Activated CD8-positive, alpha-beta memory T cell treated with anti-CD3 and anti-CD28 coated beads, Interleukin-2, amount 50 U/mL, for 24 hours (primary cell): ENCODE results near the gene S100A4.
"Not testable (repeated sequence)": the region's sequence is repeated elsewhere in the genome, so short reads cannot be mapped to it uniquely, and the experiment has no call there.

Experiments
- DNase-seq: peaks from one replicate; pipeline ENCODE4 v3.0.0-alpha.2; 2020; ENCODE audit errors: extremely low read depth

S100A4 gene

DNA sequence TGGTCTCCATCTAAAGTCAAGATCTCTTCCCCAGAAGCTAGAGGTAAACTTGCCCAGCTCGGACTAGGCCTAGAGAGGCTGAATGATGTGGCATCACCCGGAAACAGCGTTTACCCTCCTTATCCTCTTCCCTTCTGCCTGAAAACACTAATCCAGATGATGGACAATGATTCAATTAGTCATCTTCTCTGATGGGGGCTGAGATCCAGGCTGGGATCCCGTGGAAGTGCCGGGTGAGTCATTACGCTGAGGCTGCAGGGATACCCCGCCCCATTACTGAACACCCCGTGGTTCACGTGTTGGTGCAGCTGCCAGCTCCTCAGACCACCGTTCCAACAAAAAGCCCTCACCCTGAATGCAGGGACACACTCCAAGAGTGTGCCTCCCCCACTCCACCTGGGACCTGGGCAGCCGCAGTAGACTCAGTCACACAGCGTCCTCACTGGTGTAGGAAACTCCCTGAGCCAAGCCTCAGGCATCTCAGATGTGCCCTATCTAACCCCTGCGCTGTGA is 11.9 kb downstream of the S100A4 start:
- no peak for DNase-seq

DNA sequence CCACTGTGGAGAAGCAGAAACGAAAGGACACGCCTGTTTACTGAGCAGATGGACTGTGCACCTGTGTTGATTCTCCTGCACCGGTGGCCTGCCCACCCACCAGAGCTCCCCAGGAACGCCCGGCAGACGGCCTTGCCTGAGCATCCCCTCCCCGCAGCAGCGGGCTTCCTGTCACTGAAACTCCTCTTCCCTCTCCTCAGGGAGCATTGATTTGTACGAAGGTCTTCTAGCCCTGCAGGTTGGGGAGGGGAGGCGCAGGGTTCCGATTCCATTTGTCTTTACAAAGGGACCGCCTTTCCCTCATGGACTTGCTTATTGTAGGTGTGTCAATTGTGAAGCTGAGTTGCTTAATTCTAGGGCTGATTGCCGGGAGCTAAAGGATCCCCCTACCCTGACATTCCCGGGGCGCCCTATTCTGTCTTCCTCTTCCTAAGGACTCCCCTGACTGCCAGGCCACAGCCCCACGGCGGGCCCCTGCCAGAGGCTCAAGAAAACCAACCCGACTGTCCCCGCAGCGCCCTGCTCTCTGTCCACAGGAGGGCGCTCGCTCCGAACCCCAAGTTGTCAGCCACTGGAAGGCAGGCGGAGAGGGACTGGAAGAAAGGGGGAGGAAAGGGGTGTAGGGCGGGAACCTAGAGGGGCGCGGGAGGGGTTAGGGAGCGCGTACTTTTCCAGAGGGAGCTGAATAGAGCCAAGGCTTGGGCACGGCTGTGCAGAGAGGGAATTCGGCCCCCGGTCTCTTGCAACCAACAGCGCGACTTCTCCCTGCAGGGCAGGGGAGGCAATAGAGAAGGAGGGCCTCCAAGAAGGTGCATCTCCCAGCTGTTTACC is 12.6 kb downstream of the S100A4 start:
- no peak for DNase-seq

DNA sequence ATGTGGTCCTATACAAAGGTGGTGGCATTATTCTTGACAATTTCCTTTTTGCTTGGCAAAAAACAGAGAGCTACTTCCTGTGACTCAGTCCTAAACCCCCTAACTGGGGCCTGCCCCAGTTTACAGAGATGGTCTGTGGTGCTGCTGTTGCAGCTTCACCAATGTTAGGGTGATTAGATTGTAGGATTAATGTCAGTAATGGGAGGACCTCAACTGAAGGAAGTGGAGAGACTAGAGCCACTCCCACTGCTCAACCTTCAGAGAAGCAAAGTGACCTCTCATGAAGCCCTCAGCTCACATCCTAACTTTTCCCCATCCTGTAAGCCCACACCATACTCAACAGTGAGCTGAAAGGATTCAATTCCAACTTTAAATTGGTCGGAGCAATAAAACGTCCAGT is 13.4 kb downstream of the S100A4 start:
- no peak for DNase-seq

DNA sequence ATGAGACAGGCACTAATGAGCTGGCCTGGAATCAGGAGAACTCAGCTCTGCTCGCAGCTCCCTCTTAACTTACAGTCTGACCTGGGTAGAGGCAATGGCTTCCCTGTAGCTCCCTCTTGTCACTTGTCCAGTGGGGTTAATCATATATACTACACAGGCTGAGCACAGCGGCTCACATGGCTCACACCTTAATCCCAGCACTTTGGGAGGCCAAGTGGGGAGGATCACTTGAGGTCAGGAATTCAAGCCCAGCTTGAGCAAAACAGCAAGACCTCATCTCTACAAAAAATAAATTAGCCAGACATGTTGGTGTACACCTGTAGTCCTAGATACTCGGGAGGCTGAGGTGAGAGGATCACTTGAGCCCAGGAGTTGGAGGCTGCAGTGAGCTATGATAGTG is 14.0 kb downstream of the S100A4 start:
- DNase-seq, result no peak

DNA sequence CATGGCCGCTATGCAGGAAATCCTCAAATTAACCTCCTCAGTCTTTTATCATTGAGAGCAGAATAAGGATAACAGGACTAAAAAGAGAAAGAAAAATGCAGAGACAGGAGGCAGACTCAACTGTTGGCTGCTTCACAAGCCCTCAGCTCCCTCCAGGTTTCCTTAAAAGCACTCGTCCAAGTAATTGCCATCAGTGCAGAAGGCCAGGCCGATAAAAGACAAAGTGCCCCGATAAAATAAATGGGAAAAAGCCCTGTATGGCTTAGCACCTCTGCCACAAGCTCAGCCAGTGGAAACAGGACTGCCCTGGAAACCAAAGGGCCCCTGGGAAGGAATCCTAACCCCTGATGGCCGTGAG is 17.9 kb downstream of the S100A4 start:
- DNase-seq, result no peak

DNA sequence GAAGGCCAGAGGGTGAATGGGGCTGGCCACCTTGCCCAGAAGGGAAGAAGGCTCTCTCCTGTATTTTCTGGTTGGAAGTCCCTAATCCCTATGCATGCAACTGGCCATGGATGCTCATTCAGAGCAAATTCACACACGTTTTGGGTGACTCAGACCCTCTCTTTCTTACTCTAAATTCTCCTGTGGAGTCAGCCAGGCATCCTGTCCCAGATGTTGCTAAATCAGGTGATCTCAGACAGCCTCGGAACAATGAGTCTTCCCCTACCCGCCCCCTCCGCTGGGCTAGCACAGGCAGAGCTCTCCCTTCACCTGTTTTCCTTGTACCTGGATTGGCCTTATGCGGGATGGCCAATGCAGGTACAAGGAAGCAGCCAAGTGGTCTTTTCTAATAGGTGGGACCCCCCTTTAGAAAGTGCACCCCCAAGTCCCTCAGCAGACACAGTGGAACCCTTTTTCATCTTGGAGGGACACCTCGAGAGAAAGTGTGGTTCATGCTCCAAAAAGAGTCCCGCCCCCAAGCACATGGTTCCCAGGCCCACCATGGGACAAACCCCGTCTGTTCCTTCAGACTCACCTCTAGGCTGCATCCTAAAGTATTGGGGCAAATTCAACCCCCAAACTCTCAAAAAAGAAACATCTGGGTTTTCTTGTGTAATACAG is 18.5 kb downstream of the S100A4 start:
- no peak for DNase-seq

DNA sequence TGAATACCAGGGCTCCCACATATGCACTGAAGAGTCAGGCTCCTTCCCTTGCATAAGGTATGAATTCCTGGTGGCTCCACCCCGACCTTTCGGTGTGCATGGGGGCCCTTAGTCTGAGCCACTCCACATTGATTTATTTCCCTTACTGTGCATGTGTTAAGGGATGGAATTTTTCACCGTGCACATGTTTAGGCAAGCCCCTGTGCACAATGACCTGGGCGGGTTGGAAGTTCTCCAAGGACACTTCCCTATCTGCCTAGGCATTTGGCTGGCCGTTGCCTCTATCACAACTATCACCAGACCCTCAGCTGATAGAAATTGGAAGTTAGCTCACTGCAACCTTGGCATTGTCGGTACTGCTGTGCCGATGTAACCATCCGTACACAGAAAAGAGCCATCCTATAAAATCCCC is 19.5 kb downstream of the S100A4 start:
- no peak for DNase-seq

DNA sequence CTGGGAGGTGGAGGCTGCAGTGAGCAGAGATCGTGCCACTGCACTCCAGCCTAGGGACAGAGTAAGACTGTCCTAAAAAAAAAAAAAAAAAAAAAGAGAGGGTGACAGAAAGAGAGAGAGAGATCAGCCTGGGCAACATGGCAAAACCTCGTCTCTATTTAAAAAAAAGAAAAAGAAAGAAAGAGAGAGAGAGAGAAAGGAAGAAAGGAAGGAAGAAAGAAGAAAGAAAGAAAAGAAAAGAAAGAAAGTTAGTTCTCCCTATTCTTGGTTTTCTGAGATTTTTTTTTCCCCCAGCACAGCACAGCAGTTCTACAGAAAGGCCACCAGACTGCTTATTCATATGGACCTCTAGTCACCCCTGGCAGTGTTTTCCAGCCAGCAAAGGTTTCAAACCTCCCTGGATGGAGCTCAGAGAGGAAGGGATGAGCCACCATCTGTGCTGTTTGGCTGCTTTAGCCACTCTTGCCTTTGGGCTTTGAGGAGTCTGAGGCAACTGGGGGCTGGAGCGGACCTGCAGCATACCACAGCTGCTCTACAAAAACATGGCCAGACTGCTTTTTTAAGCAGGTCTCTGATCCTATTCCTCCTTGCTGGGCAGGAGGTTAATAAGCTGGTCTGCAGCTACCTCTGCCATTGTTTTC is 20.4 kb downstream of the S100A4 start:
- DNase-seq, result no peak

DNA sequence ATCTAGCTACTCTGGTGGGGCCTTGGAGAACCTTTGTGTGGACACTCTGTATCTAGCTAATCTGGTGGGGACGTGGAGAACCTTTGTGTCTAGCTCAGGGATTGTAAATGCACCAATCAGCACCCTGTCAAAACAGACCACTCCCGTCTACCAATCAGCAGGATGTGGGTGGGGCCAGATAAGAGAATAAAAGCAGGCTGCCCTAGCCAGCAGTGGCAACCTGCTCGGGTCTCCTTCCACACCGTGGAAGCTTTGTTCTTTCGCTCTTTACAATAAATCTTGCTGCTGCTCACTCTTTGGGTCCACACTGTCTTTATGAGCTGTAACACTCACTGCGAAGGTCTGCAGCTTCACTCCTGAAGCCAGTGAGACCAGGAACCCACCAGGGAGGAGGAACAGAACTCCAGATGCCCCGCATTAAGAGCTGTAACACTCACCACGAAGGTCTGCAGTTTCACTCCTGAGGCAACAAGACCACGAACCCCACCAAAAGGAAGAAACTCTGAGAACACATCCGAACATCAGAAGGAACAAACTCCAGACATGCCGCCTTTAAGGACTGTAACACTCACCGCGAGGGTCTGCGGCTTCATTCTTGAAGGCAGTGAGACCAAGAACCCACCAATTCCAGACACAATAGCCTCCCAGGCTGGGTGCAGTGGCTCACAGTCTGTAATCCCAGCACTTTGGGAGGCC is 23.1 kb downstream of the S100A4 start:
- not testable (repeated sequence) for DNase-seq

DNA sequence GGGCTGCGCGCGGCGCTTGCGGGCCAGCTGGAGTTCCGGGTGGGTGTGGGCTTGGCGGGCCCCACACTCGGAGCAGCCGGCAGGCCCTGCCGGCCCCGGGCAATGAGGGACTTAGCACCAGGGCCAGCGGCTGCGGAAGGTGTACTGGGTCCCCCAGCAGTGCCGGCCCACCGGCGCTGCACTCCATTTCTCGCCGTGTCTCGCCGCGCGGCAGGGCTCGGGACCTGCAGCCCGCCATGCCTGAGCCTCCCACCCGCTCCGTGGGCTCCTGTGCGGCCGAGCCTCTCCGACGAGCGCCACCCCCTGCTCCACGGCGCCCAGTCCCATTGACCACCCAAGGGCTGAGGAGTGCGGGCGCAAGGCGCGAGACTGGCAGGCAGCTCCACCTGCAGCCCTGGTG is 23.8 kb downstream of the S100A4 start:
- not testable (repeated sequence) for DNase-seq

DNA sequence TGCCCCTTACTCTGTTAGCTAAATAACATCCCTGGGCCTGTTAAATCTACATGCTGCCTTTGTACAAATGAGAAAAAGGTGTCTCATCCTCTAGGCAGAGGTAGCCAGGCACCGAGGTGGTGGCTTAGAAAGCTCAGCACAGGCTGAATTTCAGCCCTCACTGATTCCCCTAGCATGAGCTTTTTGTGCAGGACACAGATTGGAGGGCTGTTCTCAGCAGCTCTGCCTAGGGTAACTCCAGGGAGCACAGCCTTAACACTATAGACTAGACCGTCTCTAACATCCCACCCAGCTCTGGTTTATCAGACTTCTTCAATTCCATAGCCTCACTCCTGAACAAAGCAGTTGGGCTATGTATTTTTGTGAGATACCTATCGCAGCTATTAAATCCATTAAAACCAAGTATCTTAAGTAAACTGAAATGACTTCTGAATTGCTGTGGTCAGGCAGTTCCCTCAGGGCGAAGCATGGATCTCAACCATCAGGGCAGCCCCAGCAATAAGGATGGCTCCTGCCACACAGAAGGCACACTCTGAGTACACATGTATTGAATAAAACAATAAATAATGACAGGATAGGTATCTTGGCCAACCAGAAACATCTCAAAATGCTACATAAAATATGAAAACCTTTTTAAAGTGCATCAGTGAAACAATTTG is 24.7 kb downstream of the S100A4 start:
- DNase-seq, result no peak

DNA sequence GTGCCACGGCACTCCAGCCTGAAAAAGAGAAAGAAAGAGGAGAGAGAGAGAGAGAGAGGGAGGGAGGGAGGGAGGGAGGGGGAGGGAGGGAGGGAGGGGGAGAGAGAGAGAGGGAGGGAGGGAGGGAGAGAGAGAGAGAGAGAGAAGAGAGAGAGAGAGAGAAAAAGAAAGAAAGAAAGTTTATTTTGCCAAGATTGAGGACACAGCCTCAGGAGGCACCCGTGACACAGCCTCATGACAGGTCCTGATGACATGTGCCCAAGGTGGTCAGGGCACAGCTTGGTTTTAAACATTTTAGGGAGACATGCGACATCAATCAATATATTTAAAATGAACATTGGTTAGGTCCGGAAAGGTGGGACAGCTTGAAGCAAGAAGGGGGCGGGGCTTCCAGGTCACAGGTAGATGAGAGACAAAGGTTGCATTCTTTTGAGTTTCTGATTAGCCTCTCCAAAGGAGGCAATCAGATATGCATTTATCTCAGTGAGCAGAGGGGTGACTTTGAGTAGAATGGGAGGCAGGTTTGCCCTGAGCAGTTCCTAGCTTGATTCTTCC is 25.4 kb downstream of the S100A4 start:
- not testable (repeated sequence) for DNase-seq

DNA sequence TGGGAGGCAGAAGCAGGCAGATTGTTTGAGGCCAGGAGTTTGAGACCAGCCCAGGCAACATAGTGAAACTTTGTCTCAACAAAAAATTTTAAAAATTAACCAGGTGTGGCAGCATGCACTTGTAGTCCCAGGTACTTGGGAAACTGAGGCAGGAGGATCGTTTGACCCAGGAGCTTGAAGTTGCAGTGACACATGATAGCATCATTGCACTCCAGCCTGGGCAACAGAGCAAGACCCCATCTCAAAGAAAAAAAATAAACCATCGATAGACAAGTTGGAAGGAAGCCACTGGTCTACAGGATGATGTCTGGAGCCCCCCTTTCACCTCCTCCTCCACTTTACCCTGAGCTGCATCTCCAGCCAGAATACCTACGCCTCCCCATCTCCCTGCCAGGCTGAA is 26.4 kb downstream of the S100A4 start:
- DNase-seq, result no peak

DNA sequence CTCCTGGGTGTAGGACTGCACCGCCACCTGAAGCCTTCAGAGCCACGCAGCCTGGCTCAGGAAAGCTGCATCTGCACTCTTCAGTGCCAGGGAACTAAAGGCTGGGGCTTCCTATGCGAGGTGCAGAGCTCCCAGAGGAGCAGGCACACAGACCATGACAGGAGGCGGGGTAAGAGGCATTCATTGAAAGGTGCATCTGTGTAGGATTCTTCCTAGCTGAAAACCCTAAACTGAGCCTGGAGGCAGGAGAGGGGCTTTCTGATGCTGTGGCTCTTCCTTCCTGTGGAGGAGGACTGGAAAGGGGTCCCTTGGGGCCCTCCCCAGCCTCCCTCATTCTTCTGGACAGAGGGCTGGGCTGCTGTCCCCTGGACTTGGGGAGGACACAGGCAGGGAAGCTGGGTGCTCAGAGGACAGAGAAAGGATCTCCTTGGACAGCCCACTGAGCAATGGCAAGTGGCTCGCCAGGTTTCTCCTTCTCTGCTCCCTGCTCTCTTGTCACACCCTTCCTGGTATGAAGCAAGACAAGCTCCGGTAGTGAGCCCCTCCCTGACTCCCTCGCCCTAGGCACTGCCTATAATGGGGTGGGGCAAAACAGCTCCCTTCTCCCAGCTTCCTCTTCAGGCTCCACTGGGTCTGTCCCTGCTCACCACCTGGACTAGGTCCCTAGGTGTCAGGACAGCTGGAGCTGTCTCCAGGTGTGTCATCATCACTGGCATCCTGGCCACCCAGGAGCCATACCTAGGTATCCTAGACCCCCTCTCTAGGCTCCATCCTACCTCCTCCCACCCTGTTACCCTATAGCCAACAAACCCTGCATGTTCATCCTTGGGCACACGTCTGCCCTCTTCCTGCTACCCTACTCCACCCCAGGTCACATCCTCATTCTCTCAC is 29.9 kb downstream of the S100A4 start:
- DNase-seq, result no peak

DNA sequence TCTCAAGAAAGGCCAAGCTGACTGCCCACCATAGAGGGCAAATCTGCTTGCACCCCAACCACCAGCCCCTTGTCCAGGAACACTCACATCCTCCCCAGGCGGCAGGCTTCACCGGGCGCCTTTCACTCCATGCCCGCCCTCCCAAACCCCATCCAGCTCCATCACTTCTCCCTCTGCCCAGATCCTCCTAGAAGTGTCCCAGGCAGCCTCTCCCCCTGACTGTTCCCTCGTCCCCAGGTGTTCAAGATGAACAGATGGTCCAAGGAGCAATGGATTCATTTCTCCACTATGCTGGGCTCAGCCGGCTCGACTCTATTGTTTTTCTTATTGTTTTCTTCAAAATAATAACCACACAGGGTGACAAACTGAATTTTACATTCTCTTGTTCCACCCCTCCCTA is 31.9 kb downstream of the S100A4 start:
- DNase-seq, result no peak

DNA sequence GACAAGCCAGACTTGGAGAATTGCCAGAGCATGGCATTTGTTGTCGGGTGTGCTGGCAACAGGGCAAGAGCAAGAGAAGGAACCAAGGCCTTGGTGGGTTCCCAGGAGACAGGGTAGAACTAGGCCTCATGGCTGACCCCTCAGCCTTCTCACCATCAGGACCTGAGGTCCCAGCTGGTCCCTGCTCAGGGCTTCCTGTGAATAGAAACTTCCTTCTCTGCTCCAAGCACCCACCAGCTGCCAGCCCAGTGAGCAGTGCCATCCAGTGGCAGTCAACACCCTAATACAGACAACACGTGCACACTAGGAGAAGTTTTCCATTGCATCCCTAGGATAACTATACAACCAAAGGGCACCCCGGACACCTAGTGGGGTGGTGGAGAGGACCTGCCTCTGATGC is 32.6 kb downstream of the S100A4 start:
- DNase-seq, result no peak

DNA sequence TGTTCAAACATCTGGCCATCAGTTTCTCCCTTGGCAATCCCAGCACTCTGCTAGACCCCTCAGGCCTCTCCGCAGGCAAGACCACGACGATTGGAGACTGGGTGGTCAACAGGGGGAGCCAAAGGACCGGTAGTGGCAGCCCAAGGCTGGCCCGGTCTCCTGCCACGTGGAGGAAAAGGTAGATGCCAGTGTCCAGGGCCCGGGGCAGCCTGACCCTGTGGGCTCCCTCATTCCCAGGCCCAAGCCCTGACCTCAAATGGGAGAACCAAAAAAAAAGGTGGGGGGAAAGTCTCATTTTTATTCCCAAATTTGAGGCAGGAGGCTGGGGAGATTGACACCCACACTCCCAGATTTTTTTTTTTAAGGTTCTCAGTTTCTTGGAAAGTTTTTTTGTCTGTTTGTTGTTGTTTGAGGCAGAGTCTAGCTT is 34.6 kb downstream of the S100A4 start:
- peak; percentile 51 for DNase-seq

DNA sequence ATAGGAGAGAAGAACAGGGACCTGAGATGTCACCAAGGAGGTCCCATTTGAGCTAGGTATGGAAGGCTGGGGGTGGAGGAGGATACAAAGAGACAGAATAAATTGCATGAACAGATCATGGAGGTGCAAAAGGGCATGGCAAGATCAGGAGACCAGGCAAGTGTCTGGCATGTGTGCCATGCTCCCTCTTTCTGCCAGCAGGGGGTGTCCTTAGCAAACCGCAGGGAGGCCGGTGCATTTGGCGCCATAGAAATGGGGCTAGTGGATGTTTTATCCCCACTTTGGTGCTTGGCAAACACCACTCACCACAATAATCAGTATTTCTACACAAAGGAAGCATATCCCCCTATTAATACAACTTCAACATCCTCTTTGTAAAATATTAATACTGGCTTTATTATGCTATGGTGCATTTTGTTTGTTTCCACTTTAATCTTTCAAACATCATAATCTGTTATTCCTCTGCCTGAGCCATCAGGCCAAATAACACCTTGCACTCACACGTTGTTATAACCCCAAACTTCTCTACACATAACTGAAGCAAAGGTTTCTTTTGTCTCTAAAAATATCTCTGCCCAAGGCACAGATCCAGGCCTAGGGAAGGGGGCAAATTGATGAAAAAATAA is 35.8 kb downstream of the S100A4 start:
- DNase-seq, result no peak

DNA sequence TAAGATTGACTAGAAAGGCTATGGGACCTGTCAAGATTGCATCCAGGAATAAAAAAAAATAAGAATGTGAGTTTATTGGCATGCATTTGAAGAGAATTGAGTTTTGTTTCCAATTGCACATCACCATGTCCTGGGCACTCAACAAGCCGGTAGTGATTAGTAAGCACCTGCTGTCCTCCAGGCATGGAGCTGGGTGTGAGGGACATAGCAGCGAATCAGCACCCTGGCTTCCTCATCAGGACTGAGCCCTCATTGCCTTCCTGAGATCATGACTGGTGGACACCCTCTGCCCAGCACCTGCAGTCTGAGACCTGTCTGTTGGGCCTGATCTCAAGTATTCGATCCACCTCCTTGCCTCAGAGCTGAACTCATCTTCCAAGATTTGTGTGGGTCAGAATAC is 36.6 kb downstream of the S100A4 start:
- DNase-seq, result no peak
